Activated naive CD8-positive, alpha-beta T cell treated with anti-CD3 and anti-CD28 coated beads, Interleukin-2, amount 50 U/mL, for 24 hours (primary cell): ENCODE measurements around the gene FBXO40.
"Not testable (repeated sequence)": the region's sequence is repeated elsewhere in the genome, so short reads cannot be mapped to it uniquely, and the experiment has no call there.

ENCODE experiments used
- ATAC-seq: fragments of 150-1000 bp; cut with Tn5 transposase; one replicate; pipeline ENCODE4 v1.10.0; 2021
- DNase-seq: peaks from one replicate; pipeline ENCODE4 v3.0.0; 2021
- H3K27ac Mint-ChIP-seq: one replicate; pipeline ENCODE4 v1.8.0; 2021; ENCODE audit warnings: mild to moderate bottlenecking, mixed read lengths
- H3K27me3 Mint-ChIP-seq: one replicate; pipeline ENCODE4 v1.8.0; 2021; ENCODE audit warnings: mixed read lengths
- H3K36me3 Mint-ChIP-seq: one replicate; pipeline ENCODE4 v1.8.0; 2021; ENCODE audit warnings: low read depth, mixed read lengths
- H3K4me1 Mint-ChIP-seq: one replicate; pipeline ENCODE4 v1.8.0; 2021; ENCODE audit warnings: mixed read lengths
- H3K4me3 Mint-ChIP-seq: one replicate; pipeline ENCODE4 v1.8.0; 2021; ENCODE audit warnings: mild to moderate bottlenecking, moderate library complexity, mixed read lengths
- H3K9me3 Mint-ChIP-seq: one replicate; pipeline ENCODE4 v1.8.0; 2021; ENCODE audit warnings: mixed read lengths

FBXO40 gene

GRCh38 chr3:121595765-121596406 lies 2.7 kb downstream of the FBXO40 start:
- Mint-ChIP-seq H3K27ac (no peak overlapping the region), H3K4me3 (no peak overlapping the region), H3K9me3 (no peaks in the 10 kb centered on the region), H3K36me3 (no peaks in the 10 kb centered on the region), H3K27me3 (no peaks in the 10 kb centered on the region), H3K4me1 (no peaks in the 10 kb centered on the region)
- ATAC-seq = no peak
- DNase-seq = no peak

GRCh38 chr3:121598564-121598963 lies 5.4 kb downstream of the FBXO40 start:
- H3K36me3 Mint-ChIP-seq = no peaks in the 10 kb centered on the region
- no peak overlapping the region for H3K4me3 Mint-ChIP-seq
- ATAC-seq (no peak), DNase-seq (no peak)
- no peaks in the 10 kb centered on the region for H3K4me1 Mint-ChIP-seq
- no peaks in the 10 kb centered on the region for H3K9me3 Mint-ChIP-seq
- no peaks in the 10 kb centered on the region for H3K27me3 Mint-ChIP-seq
- H3K27ac Mint-ChIP-seq = no peak overlapping the region

GRCh38 chr3:121599900-121600299 lies 6.7 kb downstream of the FBXO40 start:
- not testable (repeated sequence) for DNase-seq, H3K27me3 Mint-ChIP-seq, ATAC-seq, H3K9me3 Mint-ChIP-seq, H3K4me1 Mint-ChIP-seq, H3K4me3 Mint-ChIP-seq, H3K27ac Mint-ChIP-seq, H3K36me3 Mint-ChIP-seq

- H3K4me3 Mint-ChIP-seq = no peak overlapping the region
- no peak for DNase-seq
- no peaks in the 10 kb centered on the region for H3K27me3 Mint-ChIP-seq
- H3K4me1 Mint-ChIP-seq = no peaks in the 10 kb centered on the region
- ATAC-seq = no peak
- no peak overlapping the region for H3K27ac Mint-ChIP-seq
- H3K9me3 Mint-ChIP-seq = no peaks in the 10 kb centered on the region
- no peaks in the 10 kb centered on the region for H3K36me3 Mint-ChIP-seq
Observed at GRCh38 chr3:121601212-121601812, 8.1 kb downstream of the FBXO40 start.

GRCh38 chr3:121604759-121605158 lies 11.6 kb downstream of the FBXO40 start:
- no peak for DNase-seq
- Mint-ChIP-seq H3K9me3 (no peaks in the 10 kb centered on the region), H3K4me1 (no peaks in the 10 kb centered on the region), H3K27me3 (no peaks in the 10 kb centered on the region), H3K36me3 (no peaks in the 10 kb centered on the region), H3K4me3 (no peak overlapping the region), H3K27ac (no peak overlapping the region)
- no peak for ATAC-seq

- Mint-ChIP-seq H3K36me3 (no peaks in the 10 kb centered on the region), H3K27ac (no peak overlapping the region), H3K4me3 (no peak overlapping the region), H3K9me3 (no peaks in the 10 kb centered on the region), H3K27me3 (no peaks in the 10 kb centered on the region), H3K4me1 (no peaks in the 10 kb centered on the region)
- ATAC-seq (no peak), DNase-seq (no peak)
Observed at GRCh38 chr3:121606106-121606505, 12.9 kb downstream of the FBXO40 start.

GRCh38 chr3:121619691-121620090 lies 26.5 kb downstream of the FBXO40 start:
- Mint-ChIP-seq H3K4me1 (no peaks in the 10 kb centered on the region), H3K36me3 (no peaks in the 10 kb centered on the region), H3K9me3 (no peaks in the 10 kb centered on the region), H3K4me3 (no peak overlapping the region), H3K27ac (no peak overlapping the region), H3K27me3 (no peaks in the 10 kb centered on the region)
- no peak for ATAC-seq
- DNase-seq = no peak

- no peak overlapping the region for H3K4me3 Mint-ChIP-seq
- H3K27ac Mint-ChIP-seq = no peak overlapping the region
- ATAC-seq = no peak
- no peaks in the 10 kb centered on the region for H3K4me1 Mint-ChIP-seq
- H3K9me3 Mint-ChIP-seq = no peaks in the 10 kb centered on the region
- H3K36me3 Mint-ChIP-seq = no peaks in the 10 kb centered on the region
- H3K27me3 Mint-ChIP-seq = no peaks in the 10 kb centered on the region
- DNase-seq = no peak
Observed at GRCh38 chr3:121621491-121621890, 28.3 kb downstream of the FBXO40 start.

GRCh38 chr3:121624147-121624899 lies 31.1 kb downstream of the FBXO40 start:
- DNase-seq (no peak), ATAC-seq (no peak)
- Mint-ChIP-seq H3K36me3 (peaks cover 10% of the 10 kb centered on the region), H3K4me1 (no peaks in the 10 kb centered on the region), H3K4me3 (no peak overlapping the region), H3K9me3 (no peaks in the 10 kb centered on the region), H3K27ac (no peak overlapping the region), H3K27me3 (no peaks in the 10 kb centered on the region)

- Mint-ChIP-seq H3K4me3 (no peak overlapping the region), H3K36me3 (peaks cover 28% of the 10 kb centered on the region), H3K27me3 (no peaks in the 10 kb centered on the region), H3K27ac (no peak overlapping the region), H3K9me3 (no peaks in the 10 kb centered on the region), H3K4me1 (no peaks in the 10 kb centered on the region)
- no peak for ATAC-seq
- DNase-seq = no peak
Observed at GRCh38 chr3:121626495-121626894, 33.3 kb downstream of the FBXO40 start.

GRCh38 chr3:121627211-121627610 lies 34.0 kb downstream of the FBXO40 start:
- H3K27me3 Mint-ChIP-seq = no peaks in the 10 kb centered on the region
- DNase-seq = no peak
- H3K36me3 Mint-ChIP-seq = peaks cover 35% of the 10 kb centered on the region
- ATAC-seq = no peak
- no peaks in the 10 kb centered on the region for H3K4me1 Mint-ChIP-seq
- no peak overlapping the region for H3K27ac Mint-ChIP-seq
- no peak overlapping the region for H3K4me3 Mint-ChIP-seq
- no peaks in the 10 kb centered on the region for H3K9me3 Mint-ChIP-seq

GRCh38 chr3:121627622-121628021 lies 34.4 kb downstream of the FBXO40 start:
- H3K27me3 Mint-ChIP-seq = no peaks in the 10 kb centered on the region
- no peaks in the 10 kb centered on the region for H3K9me3 Mint-ChIP-seq
- no peak overlapping the region for H3K4me3 Mint-ChIP-seq
- no peak for DNase-seq
- H3K36me3 Mint-ChIP-seq = peaks cover 38% of the 10 kb centered on the region
- H3K4me1 Mint-ChIP-seq = no peaks in the 10 kb centered on the region
- no peak overlapping the region for H3K27ac Mint-ChIP-seq
- no peak for ATAC-seq

- no peaks in the 10 kb centered on the region for H3K9me3 Mint-ChIP-seq
- no peak overlapping the region for H3K27ac Mint-ChIP-seq
- no peaks in the 10 kb centered on the region for H3K4me1 Mint-ChIP-seq
- H3K36me3 Mint-ChIP-seq = peaks cover 50% of the 10 kb centered on the region
- ATAC-seq = no peak
- DNase-seq = no peak
- H3K27me3 Mint-ChIP-seq = no peaks in the 10 kb centered on the region
- no peak overlapping the region for H3K4me3 Mint-ChIP-seq
Observed at GRCh38 chr3:121629601-121630000, 36.4 kb downstream of the FBXO40 start.

GRCh38 chr3:121630355-121630754 lies 37.2 kb downstream of the FBXO40 start:
- ATAC-seq = no peak
- Mint-ChIP-seq H3K4me1 (no peaks in the 10 kb centered on the region), H3K4me3 (no peak overlapping the region), H3K27ac (peak overlapping the region; percentile 34), H3K27me3 (no peaks in the 10 kb centered on the region), H3K9me3 (no peaks in the 10 kb centered on the region), H3K36me3 (peaks cover 56% of the 10 kb centered on the region)
- no peak for DNase-seq

- Mint-ChIP-seq H3K4me3 (no peak overlapping the region), H3K4me1 (peaks cover 26% of the 10 kb centered on the region), H3K27me3 (no peaks in the 10 kb centered on the region), H3K27ac (peak overlapping the region; percentile 22), H3K36me3 (peaks cover 76% of the 10 kb centered on the region), H3K9me3 (no peaks in the 10 kb centered on the region)
- DNase-seq (no peak), ATAC-seq (no peak)
Observed at GRCh38 chr3:121637922-121638321, 44.7 kb downstream of the FBXO40 start.
